T47D (cell line): ENCODE measurements around the gene MRPL53.

Experiments used
- DNase-seq, 2 experiments: peaks; one replicate each; pipeline versions ENCODE4 v3.0.0 to v3.0.0-alpha.2; 2011 to 2012; ENCODE audit warnings: low read depth in 1 of 2, low spot score in 1 of 2
- JUND ChIP-seq: IDR thresholded peaks from 2 replicates; pipeline ENCODE4 v1.6.1; 2012; ENCODE audit warnings: low read depth
- in situ Hi-C: cut with HindIII; loops from 2 replicates; pipeline ENCODE4 v1.10.0; 2016; ENCODE audit warnings: low sequenced_read_pairs, low pct_unique_long_range_greater_than_20kb

Gene MRPL53

GRCh38 chr2:74436111-74436805 is 36.2 kb downstream of the MRPL53 start:
- TF ChIP-seq JUND = no peak
- DNase-seq = no peak
- in situ Hi-C loops = no loop called here

- in situ Hi-C loops = no loop called here
- no peak for TF ChIP-seq JUND
- no peak for DNase-seq
Observed at GRCh38 chr2:74430502-74430901, 42.0 kb downstream of the MRPL53 start.

- DNase-seq = no peak
- no peak for TF ChIP-seq JUND
- in situ Hi-C loops = no loop called here
Observed at GRCh38 chr2:74429487-74430451, 42.7 kb downstream of the MRPL53 start.

- TF ChIP-seq JUND = no peak
- DNase-seq = no peak
- in situ Hi-C loops = no loop called here
Observed at GRCh38 chr2:74428675-74429074, 43.8 kb downstream of the MRPL53 start.

GRCh38 chr2:74427551-74427950 is 44.9 kb downstream of the MRPL53 start:
- in situ Hi-C loops = no loop called here
- TF ChIP-seq JUND = no peak
- no peak for DNase-seq

- in situ Hi-C loops = no loop called here
Observed at GRCh38 chr2:74426181-74426758, 46.2 kb downstream of the MRPL53 start.

GRCh38 chr2:74425523-74425922 is 47.0 kb downstream of the MRPL53 start:
- in situ Hi-C loops = no loop called here
- DNase-seq = no peak
- TF ChIP-seq JUND = no peak

More at GRCh38 chr2:74426181-74426758, 46.2 kb downstream of the MRPL53 start:
- TF ChIP-seq JUND = no peak
- no peak for DNase-seq

- no peak for TF ChIP-seq JUND
- in situ Hi-C loops = no loop called here
- no peak for DNase-seq
Observed at GRCh38 chr2:74424995-74425406, 47.5 kb downstream of the MRPL53 start.

- DNase-seq = no peak
- no peak for TF ChIP-seq JUND
- in situ Hi-C loops = no loop called here
Observed at GRCh38 chr2:74424139-74424992, 48.1 kb downstream of the MRPL53 start.

GRCh38 chr2:74423231-74424095 is 49.0 kb downstream of the MRPL53 start:
- no peak for DNase-seq
- in situ Hi-C loops = no loop called here
- TF ChIP-seq JUND = no peak
